Liver (tissue), 9 donors: ENCODE results near the gene RASGRP1. TPM values are rescaled to one million over a fixed set of nuclear protein-coding genes. Genes with fewer than 3 reads are reported as not detected.

Experiments
- DNase-seq: peaks from one replicate; pipeline ENCODE4 v3.0.0-alpha.2; 2017; ENCODE audit warnings: low spot score
- H3K27ac ChIP-seq, 2 donors: one replicate each; pipeline ENCODE4 v1.7.0; 2013; ENCODE audit warnings: inconsistent platforms in 2 of 2, low read length in 2 of 2, control low read depth in 1 of 2, low read depth in 1 of 2, mild to moderate bottlenecking in 1 of 2
- H3K27me3 ChIP-seq, 4 donors: one replicate each; pipeline versions ENCODE4 v1.6.1 to v1.7.0; 2013; ENCODE audit warnings: low read length in 3 of 4, inconsistent platforms in 1 of 4, mild to moderate bottlenecking in 1 of 4, moderate library complexity in 1 of 4; ENCODE audit not compliant: control insufficient read depth in 4 of 4, insufficient read depth in 4 of 4
- H3K36me3 ChIP-seq, 4 donors: one replicate each; pipeline versions ENCODE4 v1.6.1 to v1.7.0; 2013; ENCODE audit warnings: low read length in 3 of 4, mild to moderate bottlenecking in 3 of 4, low read depth in 1 of 4, moderate library complexity in 1 of 4; ENCODE audit not compliant: control insufficient read depth in 4 of 4, insufficient read depth in 3 of 4
- H3K4me1 ChIP-seq, 4 donors: one replicate each; pipeline versions ENCODE4 v1.6.1 to v1.7.0; 2013; ENCODE audit warnings: low read length in 3 of 4, mild to moderate bottlenecking in 3 of 4, moderate library complexity in 1 of 4; ENCODE audit not compliant: control insufficient read depth in 4 of 4, insufficient read depth in 4 of 4
- H3K4me3 ChIP-seq, 3 donors: one replicate each; pipeline versions ENCODE4 v1.6.1 to v1.7.0; 2013; ENCODE audit warnings: low read length in 3 of 3, control low read depth in 1 of 3, low read depth in 1 of 3, mild to moderate bottlenecking in 1 of 3
- H3K9ac ChIP-seq, 2 donors: one replicate each; pipeline ENCODE4 v1.7.0; 2013; ENCODE audit warnings: low read length in 2 of 2, mild to moderate bottlenecking in 2 of 2, moderate library complexity in 2 of 2, control low read depth in 1 of 2, low read depth in 1 of 2
- H3K9me3 ChIP-seq, 4 donors: one replicate each; pipeline versions ENCODE4 v1.6.1 to v1.7.0; 2013; ENCODE audit warnings: low read length in 3 of 4; ENCODE audit not compliant: control insufficient read depth in 4 of 4
- EGR1 ChIP-seq, 2 donors: IDR thresholded peaks; 2 replicates each; pipeline ENCODE4 v1.6.1; 2016 to 2018; ENCODE audit warnings: antibody characterized with exemption in 2 of 2, low read depth in 2 of 2
- FOXA2 ChIP-seq: IDR thresholded peaks from 2 replicates; pipeline ENCODE4 v1.6.1; 2016; ENCODE audit warnings: antibody characterized with exemption
- GABPA ChIP-seq, 2 donors: IDR thresholded peaks in 1 of 2; conservative IDR thresholded peaks in 1 of 2; 2 replicates each; pipeline ENCODE4 v1.6.1; 2016; ENCODE audit warnings: antibody characterized with exemption in 2 of 2, mild to moderate bottlenecking in 1 of 2, moderate library complexity in 1 of 2
- HNF4A ChIP-seq, 2 donors: conservative IDR thresholded peaks; 2 replicates each; pipeline ENCODE4 v1.6.1; 2016; ENCODE audit warnings: antibody characterized with exemption in 2 of 2, mild to moderate bottlenecking in 2 of 2
- NR2F2 ChIP-seq: IDR thresholded peaks from 2 replicates; pipeline ENCODE4 v1.6.1; 2016; ENCODE audit warnings: antibody characterized with exemption
- REST ChIP-seq: IDR thresholded peaks from 2 replicates; pipeline ENCODE4 v1.6.1; 2016; ENCODE audit warnings: antibody characterized with exemption, mild to moderate bottlenecking
- SP1 ChIP-seq: IDR thresholded peaks from 2 replicates; pipeline ENCODE4 v1.6.1; 2018; ENCODE audit warnings: antibody characterized with exemption, mild to moderate bottlenecking
- ZBTB33 ChIP-seq: IDR thresholded peaks from 2 replicates; pipeline ENCODE4 v1.6.1; 2016; ENCODE audit warnings: antibody characterized with exemption
- WGBS: extraction: QIAGEN DNeasy Blood & Tissue Kit; methylation state at CpG from one replicate; pipeline ENCODE4 v1.1.7; 2013; 5-methylcytosine and 5-hydroxymethylcytosine counted together
- polyA plus RNA-seq, 2 donors: library from polyadenylated mRNA; stranded (reverse) in 1 of 2; unstranded in 1 of 2; fragments of 200-250 nt in 1 of 2; fragments of >200 nt in 1 of 2; fragmentation: Nextera tagmentation in 1 of 2; extraction: Ambion mirVana in 1 of 2; gene quantifications; one replicate each; pipeline versions ENCODE4 v1.2.1 to v1.2.3, GENCODE V29; 2013 to 2015
- total RNA-seq, 2 donors: library from RNA; depleted of rRNA; stranded (reverse); fragments of >200 nt; gene quantifications; one replicate each; pipeline ENCODE4 v1.2.3, GENCODE V29; 2014
- donor health status: healthy.
- donor health status: healthy.
- donor health status: healthy.
- donor health status: healthy.
- donor health status: healthy.

RASGRP1 gene
- total and polyA plus RNA-seq, 4 donors = 0.17 to 0.75 (median 0.47) TPM

- no peaks in the 10 kb centered on the region for H3K9me3 ChIP-seq
- H3K36me3 ChIP-seq = no peaks in the 10 kb centered on the region
- no peak overlapping the region for H3K9ac ChIP-seq
- H3K4me3 ChIP-seq = no peak overlapping the region
- no peak for DNase-seq
- 90% methylated on average over 7 of the region's 7 CpGs for WGBS
- TF ChIP-seq SP1 = no peak
- TF ChIP-seq HNF4A (conservative IDR thresholded peaks at IDR 0.05) = no peak
- no peak for TF ChIP-seq FOXA2
- no peaks in the 10 kb centered on the region for H3K4me1 ChIP-seq
- peaks cover 0 to 4% (median 0%) of the 10 kb centered on the region in 4 donors for H3K27me3 ChIP-seq
- H3K27ac ChIP-seq = no peak overlapping the region
Measured at GRCh38 chr15:38507570-38507969, 57.0 kb downstream of the RASGRP1 start.

GRCh38 chr15:38506997-38507396 lies 57.6 kb downstream of the RASGRP1 start:
- Histone ChIP-seq H3K4me3 (no peak overlapping the region), H3K27me3 (no peaks in the 10 kb centered on the region), H3K4me1 (no peaks in the 10 kb centered on the region), H3K9me3 (no peaks in the 10 kb centered on the region), H3K36me3 (no peaks in the 10 kb centered on the region), H3K9ac (no peak overlapping the region), H3K27ac (no peak overlapping the region)
- TF ChIP-seq NR2F2 = no peak
- WGBS = 76% methylated on average over 4 of the region's 4 CpGs
- DNase-seq = no peak

- H3K36me3 ChIP-seq = no peaks in the 10 kb centered on the region
- no peak for TF ChIP-seq EGR1 (IDR thresholded peaks at IDR 0.05; ENCODE audit: low read depth in 2 of 2)
- TF ChIP-seq SP1 = no peak
- TF ChIP-seq REST = no peak
- no peak for TF ChIP-seq GABPA (IDR thresholded peaks at IDR 0.05 in 1 of 2, conservative IDR thresholded peaks at IDR 0.05 in 1 of 2)
- TF ChIP-seq ZBTB33 = no peak
- no peak for DNase-seq
- H3K4me3 ChIP-seq = no peak overlapping the region
- no peak overlapping the region for H3K9ac ChIP-seq
- 86% methylated on average over 4 of the region's 4 CpGs for WGBS
- H3K9me3 ChIP-seq = no peaks in the 10 kb centered on the region
- H3K4me1 ChIP-seq = no peaks in the 10 kb centered on the region
- H3K27ac ChIP-seq = no peak overlapping the region
- H3K27me3 ChIP-seq = no peaks in the 10 kb centered on the region
Measured at GRCh38 chr15:38504680-38505467, 59.7 kb downstream of the RASGRP1 start.
